Mesangial cell (primary cell): ENCODE data around the gene LINC00237. TPM values are rescaled to one million over a fixed set of nuclear protein-coding genes. Genes with fewer than 3 reads are reported as not detected.

Source experiments
- total RNA-seq: library from RNA; depleted of rRNA; stranded (reverse); fragments of >200 nt; gene quantifications from 2 replicates; pipeline ENCODE4 v1.2.3, GENCODE V29; 2015

LINC00237 gene
- not detected in 2 replicates for total RNA-seq

DNA sequence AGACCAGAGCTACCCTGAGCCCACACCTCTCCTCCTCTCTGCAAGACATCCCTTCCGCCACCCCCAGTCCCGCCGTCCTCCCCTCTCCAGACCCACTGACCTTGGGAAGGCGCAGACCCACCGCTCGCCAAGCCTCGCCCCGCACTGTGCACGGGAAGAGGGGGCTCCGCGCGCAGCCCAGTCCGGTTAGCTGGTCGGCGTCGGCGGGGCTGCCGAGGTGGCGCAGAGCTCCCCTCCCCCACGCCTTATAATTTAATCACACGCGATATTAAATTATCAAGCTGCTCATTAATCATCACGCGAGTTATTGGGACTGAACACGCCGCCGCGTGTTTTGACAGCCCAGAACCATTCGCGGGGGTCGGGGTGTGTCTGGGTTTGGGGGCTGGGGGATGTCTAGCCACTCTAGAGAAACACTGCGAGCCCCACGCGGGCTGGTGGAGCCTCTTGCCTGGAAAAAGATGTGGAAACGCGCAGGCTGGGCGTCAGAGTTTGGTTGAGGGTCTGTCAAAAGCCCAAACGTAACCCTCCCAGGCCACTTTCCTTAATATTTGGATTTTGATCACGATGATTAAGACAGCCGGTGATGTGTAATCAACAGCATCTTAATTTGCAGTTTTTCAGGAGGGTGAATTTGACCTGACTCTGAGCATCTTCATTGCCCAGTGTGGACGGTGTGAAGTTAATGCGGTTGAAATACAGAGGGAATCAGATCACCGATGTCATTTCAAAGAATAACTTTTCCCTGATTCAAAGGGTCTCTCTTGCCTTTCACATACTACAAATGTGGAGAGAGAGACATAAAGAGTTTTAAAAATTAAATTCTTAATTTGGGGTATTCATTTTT is at the start of gene LINC00237:
Gene LINC00237 (minus strand): TSS at position 188 of the 847 bp plus-strand sequence.

DNA sequence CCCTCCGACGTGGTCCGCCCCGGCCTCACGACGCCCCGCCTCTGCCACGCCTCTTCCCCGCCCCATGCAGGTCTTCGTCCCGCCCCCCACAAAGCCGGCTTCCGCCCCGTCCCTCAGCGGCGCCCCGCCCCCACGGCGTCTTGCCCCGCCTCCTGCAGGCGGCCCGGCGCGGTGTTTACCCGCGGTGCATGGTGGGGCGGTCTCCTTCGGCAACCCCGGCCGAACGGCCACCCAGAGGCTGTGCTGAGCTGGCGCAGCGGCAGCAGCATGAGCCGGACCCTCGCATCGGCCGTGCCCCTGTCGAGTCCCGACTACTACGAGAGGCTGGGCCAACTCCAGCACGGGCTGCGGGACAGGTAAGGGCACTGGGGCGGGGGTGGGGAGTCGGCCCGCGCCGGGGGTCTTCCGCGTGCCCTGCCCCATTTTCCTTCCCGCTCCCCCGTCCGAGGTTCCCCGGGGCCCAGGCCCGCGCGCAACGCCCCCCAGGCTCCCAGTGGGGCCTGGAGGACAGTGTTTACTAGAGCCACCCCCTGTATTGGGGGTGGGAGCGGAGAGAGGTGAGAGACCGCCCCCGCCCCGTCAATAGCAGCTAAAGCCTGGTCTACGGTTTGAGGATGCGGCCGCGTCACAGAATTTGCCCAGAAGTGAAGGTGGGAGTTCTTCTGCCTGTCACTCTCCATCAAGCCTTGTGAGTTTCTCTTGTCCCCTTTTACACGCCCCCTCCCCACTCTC is 19.9 kb upstream of the LINC00237 start, which contains the start of gene KIZ:
Gene KIZ (plus strand): TSS at position 234 of the 732 bp plus-strand sequence. CDS start 34 bp downstream, at position 268.

Other genes with a start within 250 kb of the LINC00237 start
- 2.1 and 7.9 TPM in 2 replicates for gene KIZ, start 19.7 kb upstream of the LINC00237 start, total RNA-seq
- gene XRN2, start 197.0 kb upstream of the LINC00237 start, total RNA-seq, result 57.8 and 58.3 TPM in 2 replicates